Activated naive CD8-positive, alpha-beta T cell (primary cell): ENCODE measurements around the gene CNGB1.
"Not testable (repeated sequence)": the region's sequence is repeated elsewhere in the genome, so short reads cannot be mapped to it uniquely, and the experiment has no call there.

Experiments
- H3K27ac Mint-ChIP-seq: one replicate; pipeline ENCODE4 v1.8.0; 2021; ENCODE audit warnings: mixed read lengths
- H3K27me3 Mint-ChIP-seq: one replicate; pipeline ENCODE4 v1.8.0; 2021; ENCODE audit warnings: mixed read lengths
- H3K36me3 Mint-ChIP-seq: one replicate; pipeline ENCODE4 v1.8.0; 2021; ENCODE audit warnings: mixed read lengths
- H3K4me1 Mint-ChIP-seq: one replicate; pipeline ENCODE4 v1.8.0; 2021; ENCODE audit warnings: low read depth, mixed read lengths
- H3K4me3 Mint-ChIP-seq: one replicate; pipeline ENCODE4 v1.8.0; 2021; ENCODE audit warnings: mild to moderate bottlenecking, mixed read lengths
- H3K9me3 Mint-ChIP-seq: one replicate; pipeline ENCODE4 v1.8.0; 2021; ENCODE audit warnings: low read depth, mixed read lengths

CNGB1 gene

GRCh38 chr16:57943381-57943780, 27.5 kb downstream of the CNGB1 start:
- not testable (repeated sequence) for H3K27me3 Mint-ChIP-seq, H3K36me3 Mint-ChIP-seq, H3K9me3 Mint-ChIP-seq, H3K27ac Mint-ChIP-seq, H3K4me3 Mint-ChIP-seq, H3K4me1 Mint-ChIP-seq

GRCh38 chr16:57941901-57942300, 29.0 kb downstream of the CNGB1 start:
- H3K4me3 Mint-ChIP-seq, H3K27me3 Mint-ChIP-seq, H3K27ac Mint-ChIP-seq, H3K4me1 Mint-ChIP-seq, H3K9me3 Mint-ChIP-seq, H3K36me3 Mint-ChIP-seq: not testable (repeated sequence)

- Mint-ChIP-seq H3K27me3 (peaks cover 4% of the 10 kb centered on the region), H3K4me1 (no peaks in the 10 kb centered on the region), H3K36me3 (no peaks in the 10 kb centered on the region), H3K4me3 (no peak overlapping the region), H3K9me3 (no peaks in the 10 kb centered on the region), H3K27ac (no peak overlapping the region)
Measured at GRCh38 chr16:57941016-57941664, 29.8 kb downstream of the CNGB1 start.

GRCh38 chr16:57940382-57940966, 30.5 kb downstream of the CNGB1 start:
- no peaks in the 10 kb centered on the region for H3K36me3 Mint-ChIP-seq
- H3K27me3 Mint-ChIP-seq, result peaks cover 4% of the 10 kb centered on the region
- no peak overlapping the region for H3K4me3 Mint-ChIP-seq
- no peaks in the 10 kb centered on the region for H3K4me1 Mint-ChIP-seq
- no peaks in the 10 kb centered on the region for H3K9me3 Mint-ChIP-seq
- H3K27ac Mint-ChIP-seq, result no peak overlapping the region

GRCh38 chr16:57939872-57940224, 31.1 kb downstream of the CNGB1 start:
- Mint-ChIP-seq H3K4me3 (no peak overlapping the region), H3K4me1 (no peaks in the 10 kb centered on the region), H3K27me3 (peaks cover 4% of the 10 kb centered on the region), H3K9me3 (no peaks in the 10 kb centered on the region), H3K27ac (no peak overlapping the region), H3K36me3 (no peaks in the 10 kb centered on the region)

- Mint-ChIP-seq H3K36me3 (no peaks in the 10 kb centered on the region), H3K27me3 (peaks cover 4% of the 10 kb centered on the region), H3K4me3 (no peak overlapping the region), H3K27ac (no peak overlapping the region), H3K4me1 (no peaks in the 10 kb centered on the region), H3K9me3 (no peaks in the 10 kb centered on the region)
Measured at GRCh38 chr16:57938936-57939871, 31.7 kb downstream of the CNGB1 start.

GRCh38 chr16:57938484-57938883, 32.4 kb downstream of the CNGB1 start:
- no peaks in the 10 kb centered on the region for H3K4me1 Mint-ChIP-seq
- H3K36me3 Mint-ChIP-seq, result no peaks in the 10 kb centered on the region
- H3K9me3 Mint-ChIP-seq, result no peaks in the 10 kb centered on the region
- H3K27ac Mint-ChIP-seq, result no peak overlapping the region
- no peak overlapping the region for H3K4me3 Mint-ChIP-seq
- H3K27me3 Mint-ChIP-seq, result peaks cover 4% of the 10 kb centered on the region

- no peaks in the 10 kb centered on the region for H3K9me3 Mint-ChIP-seq
- no peaks in the 10 kb centered on the region for H3K4me1 Mint-ChIP-seq
- no peak overlapping the region for H3K4me3 Mint-ChIP-seq
- no peaks in the 10 kb centered on the region for H3K36me3 Mint-ChIP-seq
- no peak overlapping the region for H3K27ac Mint-ChIP-seq
- peaks cover 4% of the 10 kb centered on the region for H3K27me3 Mint-ChIP-seq
Measured at GRCh38 chr16:57937861-57938260, 33.1 kb downstream of the CNGB1 start.

GRCh38 chr16:57935904-57936303, 35.0 kb downstream of the CNGB1 start:
- Mint-ChIP-seq H3K36me3 (no peaks in the 10 kb centered on the region), H3K4me3 (no peak overlapping the region), H3K27ac (no peak overlapping the region)

GRCh38 chr16:57930533-57930932, 40.4 kb downstream of the CNGB1 start:
- H3K4me3 Mint-ChIP-seq, result no peak overlapping the region
- no peaks in the 10 kb centered on the region for H3K9me3 Mint-ChIP-seq
- no peaks in the 10 kb centered on the region for H3K4me1 Mint-ChIP-seq
- peaks cover 2% of the 10 kb centered on the region for H3K27me3 Mint-ChIP-seq
- H3K36me3 Mint-ChIP-seq, result no peaks in the 10 kb centered on the region
- no peak overlapping the region for H3K27ac Mint-ChIP-seq

More at GRCh38 chr16:57935904-57936303, 35.0 kb downstream of the CNGB1 start:
- Mint-ChIP-seq H3K4me1 (no peaks in the 10 kb centered on the region), H3K27me3 (peaks cover 3% of the 10 kb centered on the region), H3K9me3 (no peaks in the 10 kb centered on the region)

- no peaks in the 10 kb centered on the region for H3K36me3 Mint-ChIP-seq
- no peak overlapping the region for H3K27ac Mint-ChIP-seq
- H3K9me3 Mint-ChIP-seq, result no peaks in the 10 kb centered on the region
- H3K4me1 Mint-ChIP-seq, result no peaks in the 10 kb centered on the region
- no peak overlapping the region for H3K4me3 Mint-ChIP-seq
- peaks cover 2% of the 10 kb centered on the region for H3K27me3 Mint-ChIP-seq
Measured at GRCh38 chr16:57929250-57929649, 41.7 kb downstream of the CNGB1 start.

- no peak overlapping the region for H3K4me3 Mint-ChIP-seq
- no peaks in the 10 kb centered on the region for H3K4me1 Mint-ChIP-seq
- peaks cover 2% of the 10 kb centered on the region for H3K27me3 Mint-ChIP-seq
- no peaks in the 10 kb centered on the region for H3K9me3 Mint-ChIP-seq
- no peak overlapping the region for H3K27ac Mint-ChIP-seq
- no peaks in the 10 kb centered on the region for H3K36me3 Mint-ChIP-seq
Measured at GRCh38 chr16:57926041-57926440, 44.9 kb downstream of the CNGB1 start.

- no peak overlapping the region for H3K27ac Mint-ChIP-seq
- H3K27me3 Mint-ChIP-seq, result peaks cover 2% of the 10 kb centered on the region
- no peaks in the 10 kb centered on the region for H3K9me3 Mint-ChIP-seq
- H3K4me3 Mint-ChIP-seq, result no peak overlapping the region
- no peaks in the 10 kb centered on the region for H3K4me1 Mint-ChIP-seq
- H3K36me3 Mint-ChIP-seq, result no peaks in the 10 kb centered on the region
Measured at GRCh38 chr16:57925310-57925709, 45.6 kb downstream of the CNGB1 start.

GRCh38 chr16:57924514-57924913, 46.4 kb downstream of the CNGB1 start:
- Mint-ChIP-seq H3K27me3 (peaks cover 2% of the 10 kb centered on the region), H3K9me3 (peaks cover 4% of the 10 kb centered on the region), H3K27ac (no peak overlapping the region), H3K36me3 (no peaks in the 10 kb centered on the region), H3K4me3 (no peak overlapping the region), H3K4me1 (no peaks in the 10 kb centered on the region)

GRCh38 chr16:57923841-57924240, 47.1 kb downstream of the CNGB1 start:
- peaks cover 6% of the 10 kb centered on the region for H3K9me3 Mint-ChIP-seq
- no peaks in the 10 kb centered on the region for H3K36me3 Mint-ChIP-seq
- H3K27me3 Mint-ChIP-seq, result no peaks in the 10 kb centered on the region
- H3K4me3 Mint-ChIP-seq, result no peak overlapping the region
- H3K27ac Mint-ChIP-seq, result no peak overlapping the region
- no peaks in the 10 kb centered on the region for H3K4me1 Mint-ChIP-seq
